IMR-90 (cell line): ENCODE measurements around the gene HBM. TPM values are rescaled to one million over a fixed set of nuclear protein-coding genes. Genes with fewer than 3 reads are reported as not detected.

Source experiments
- ATAC-seq: fragments of 200-7000 bp; cut with Tn5 transposase; 2 replicates; pipeline ENCODE4 v1.9.1; 2020; ENCODE audit warnings: low read depth, mild to moderate bottlenecking, moderate library complexity
- BruUV-seq: library from RNA; stranded (reverse); fragments of 400-500 nt; replicated peaks from 2 replicates; lab custom pipeline; 2021; lab: Mats Ljungman, UMichigan
- CTCF ChIA-PET: fragments of 300-600 bp; formaldehyde crosslinking; extraction: SDS; loops from one replicate; lab custom pipeline; 2021; ENCODE audit warnings: antibody characterized with exemption; lab: Yijun Ruan, JAX
- POLR2A ChIA-PET: fragments of 300-600 bp; sonication (Branson Sonifier 250); formaldehyde crosslinking; loops from one replicate; lab custom pipeline; 2022; ENCODE audit warnings: antibody characterized with exemption; ENCODE audit not compliant: unreplicated experiment; lab: Charles Lee
- DNase-seq: peaks from one replicate; pipeline ENCODE4 v3.0.0; 2013
- H2AFZ ChIP-seq: replicated peaks from 2 replicates; pipeline ENCODE3; 2013; ENCODE audit warnings: low read length, mild to moderate bottlenecking; ENCODE audit not compliant: poor library complexity
- H2AK5ac ChIP-seq: 2 replicates; pipeline ENCODE4 v1.6.1; 2013; ENCODE audit warnings: low read depth, low read length, inconsistent platforms
- H2AK9ac ChIP-seq: replicated peaks from 2 replicates; pipeline ENCODE3; 2013; ENCODE audit warnings: mild to moderate bottlenecking, low read depth, low read length, moderate library complexity; ENCODE audit not compliant: poor library complexity
- H2BK120ac ChIP-seq: 2 replicates; pipeline ENCODE4 v1.6.1; 2013; ENCODE audit warnings: low read depth, low read length, inconsistent platforms
- H2BK15ac ChIP-seq: 3 replicates; pipeline ENCODE4 v1.6.1; 2013; ENCODE audit warnings: low read depth, low read length, inconsistent platforms
- H2BK20ac ChIP-seq: 2 replicates; pipeline ENCODE4 v1.6.1; 2013; ENCODE audit warnings: low read depth, mild to moderate bottlenecking, inconsistent platforms, low read length, moderate library complexity
- H2BK5ac ChIP-seq: 2 replicates; pipeline ENCODE4 v1.6.1; 2013; ENCODE audit warnings: mild to moderate bottlenecking, low read depth, low read length, inconsistent platforms; ENCODE audit not compliant: poor library complexity, severe bottlenecking
- H3K14ac ChIP-seq: replicated peaks from 2 replicates; pipeline ENCODE4 v1.6.1; 2013; ENCODE audit warnings: low read depth, low read length, inconsistent platforms
- H3K18ac ChIP-seq: 2 replicates; pipeline ENCODE4 v1.6.1; 2013; ENCODE audit warnings: low read depth, low read length, control low read depth
- H3K23ac ChIP-seq: 2 replicates; pipeline ENCODE4 v1.6.1; 2013; ENCODE audit warnings: low read depth, low read length, inconsistent platforms
- H3K27ac ChIP-seq: 2 replicates; pipeline ENCODE4 v1.5.1; 2013; ENCODE audit warnings: mild to moderate bottlenecking, control low read depth, low read length; ENCODE audit not compliant: insufficient read depth
- H3K27me3 ChIP-seq: 2 replicates; pipeline ENCODE4 v1.6.1; 2013; ENCODE audit warnings: low read length; ENCODE audit not compliant: control insufficient read depth, insufficient read depth
- H3K36me3 ChIP-seq: 2 replicates; pipeline ENCODE4 v1.6.1; 2013; ENCODE audit warnings: low read length, mixed read lengths; ENCODE audit not compliant: control insufficient read depth, insufficient read depth
- H3K4ac ChIP-seq: 2 replicates; pipeline ENCODE4 v1.6.1; 2013; ENCODE audit warnings: low read depth, low read length, inconsistent platforms
- H3K4me1 ChIP-seq: 2 replicates; pipeline ENCODE4 v1.6.1; 2013; ENCODE audit warnings: low read length, mixed read lengths; ENCODE audit not compliant: control insufficient read depth, insufficient read depth
- H3K4me2 ChIP-seq: 2 replicates; pipeline ENCODE4 v1.6.1; 2013; ENCODE audit warnings: low read depth, mild to moderate bottlenecking, control low read depth, low read length, moderate library complexity
- H3K4me3 ChIP-seq: 2 replicates; pipeline ENCODE4 v1.5.1; 2013; ENCODE audit warnings: low read depth, mild to moderate bottlenecking, control low read depth, low read length, moderate library complexity; ENCODE audit not compliant: insufficient read depth
- H3K56ac ChIP-seq: 2 replicates; pipeline ENCODE4 v1.6.1; 2013; ENCODE audit warnings: low read length, inconsistent platforms; ENCODE audit not compliant: insufficient read depth; ENCODE audit errors: extremely low read depth
- H3K79me1 ChIP-seq, 2 experiments: 2 replicates each; pipeline ENCODE4 v1.6.1; 2013; ENCODE audit warnings: low read length in 2 of 2, inconsistent platforms in 1 of 2, low read depth in 1 of 2
- H3K9ac ChIP-seq: 2 replicates; pipeline ENCODE4 v1.6.1; 2013; ENCODE audit warnings: low read depth, low read length, control low read depth
- H3K9me1 ChIP-seq: 2 replicates; pipeline ENCODE4 v1.6.1; 2013; ENCODE audit warnings: low read length, inconsistent platforms; ENCODE audit not compliant: insufficient read depth
- H3K9me3 ChIP-seq: 2 replicates; pipeline ENCODE4 v1.6.1; 2013; ENCODE audit warnings: low read length; ENCODE audit not compliant: control insufficient read depth, insufficient read depth
- H4K20me1 ChIP-seq: 2 replicates; pipeline ENCODE4 v1.6.1; 2013; ENCODE audit warnings: low read length, inconsistent platforms; ENCODE audit not compliant: insufficient read depth
- H4K5ac ChIP-seq: 2 replicates; pipeline ENCODE4 v1.6.1; 2013; ENCODE audit warnings: mild to moderate bottlenecking, low read depth, low read length, control low read depth
- H4K8ac ChIP-seq, 2 experiments: 2 replicates each; pipeline ENCODE4 v1.6.1; 2013; ENCODE audit warnings: low read depth in 2 of 2, low read length in 2 of 2, control low read depth in 1 of 2, inconsistent platforms in 1 of 2
- H4K91ac ChIP-seq: 2 replicates; pipeline ENCODE4 v1.6.1; 2013; ENCODE audit warnings: low read depth, low read length, inconsistent platforms; ENCODE audit not compliant: insufficient read depth
- BHLHE40 ChIP-seq: fragments of 150-350 bp; IDR thresholded peaks from 2 replicates; pipeline ENCODE4 v1.6.1; 2016; ENCODE audit warnings: mild to moderate bottlenecking, low read depth, low read length
- CEBPB ChIP-seq: IDR thresholded peaks from 2 replicates; pipeline ENCODE4 v1.6.1; 2012; ENCODE audit warnings: low read depth, low read length, improper control_type of control experiment
- CHD1 ChIP-seq: IDR thresholded peaks from 2 replicates; pipeline ENCODE4 v1.6.1; 2012; ENCODE audit warnings: low read depth, low read length, improper control_type of control experiment
- CTCF ChIP-seq: conservative IDR thresholded peaks from 2 replicates; pipeline ENCODE4 v1.5.1; 2012; ENCODE audit warnings: mild to moderate bottlenecking, low read depth, low read length, improper control_type of control experiment
- ELK1 ChIP-seq: fragments of 150-350 bp; IDR thresholded peaks from 2 replicates; pipeline ENCODE4 v1.6.1; 2016; ENCODE audit warnings: low read depth, mild to moderate bottlenecking, low read length, moderate library complexity, borderline replicate concordance
- FOS ChIP-seq: fragments of 150-350 bp; IDR thresholded peaks from 2 replicates; pipeline ENCODE4 v1.6.1; 2016; ENCODE audit warnings: low read depth, low read length
- MAFK ChIP-seq: IDR thresholded peaks from 2 replicates; pipeline ENCODE4 v1.6.1; 2012; ENCODE audit warnings: low read depth, low read length, improper control_type of control experiment
- MAZ ChIP-seq: IDR thresholded peaks from 2 replicates; pipeline ENCODE4 v1.6.1; 2012; ENCODE audit warnings: low read depth, mild to moderate bottlenecking, low read length, improper control_type of control experiment, moderate library complexity, borderline replicate concordance
- MXI1 ChIP-seq: IDR thresholded peaks from 2 replicates; pipeline ENCODE4 v1.6.1; 2012; ENCODE audit warnings: low read depth, mild to moderate bottlenecking, low read length, moderate library complexity, borderline replicate concordance
- NFE2L2 ChIP-seq: fragments of 150-350 bp; IDR thresholded peaks from 2 replicates; pipeline ENCODE4 v1.6.1; 2016; ENCODE audit warnings: low read depth, mild to moderate bottlenecking, low read length
- POLR2A ChIP-seq: IDR thresholded peaks from 2 replicates; pipeline ENCODE4 v1.6.1; 2012; ENCODE audit warnings: mild to moderate bottlenecking, low read depth, low read length
- RAD21 ChIP-seq: IDR thresholded peaks from 2 replicates; pipeline ENCODE4 v1.6.1; 2012; ENCODE audit warnings: low read length, improper control_type of control experiment
- RCOR1 ChIP-seq: IDR thresholded peaks from 2 replicates; pipeline ENCODE4 v1.6.1; 2012; ENCODE audit warnings: mild to moderate bottlenecking, low read length, improper control_type of control experiment; ENCODE audit not compliant: insufficient replicate concordance
- RFX5 ChIP-seq: IDR thresholded peaks from 2 replicates; pipeline ENCODE4 v1.8.0; 2012; ENCODE audit warnings: low read depth, mild to moderate bottlenecking, low read length, moderate library complexity
- SMC3 ChIP-seq: fragments of 150-350 bp; IDR thresholded peaks from 2 replicates; pipeline ENCODE4 v1.6.1; 2016; ENCODE audit warnings: low read depth, mild to moderate bottlenecking, antibody characterized with exemption, low read length, moderate library complexity
- USF2 ChIP-seq: fragments of 150-350 bp; IDR thresholded peaks from 2 replicates; pipeline ENCODE4 v1.6.1; 2017; ENCODE audit warnings: mild to moderate bottlenecking, antibody characterized with exemption, low read length, low read depth
- WGBS, 2 experiments: methylation state at CpG; one replicate each; pipeline versions ENCODE4 v1.1.5 to v1.1.7; 2013; ENCODE audit warnings: missing lambda C conversion rate in 2 of 2; ENCODE audit not compliant: insufficient read length in 1 of 2; ENCODE audit errors: extremely low coverage in 2 of 2; 5-methylcytosine and 5-hydroxymethylcytosine counted together
- dilution Hi-C: fragments of 300-500 bp; cut with HindIII; formaldehyde crosslinking; loops from one replicate; pipeline ENCODE4 v1.14.3; 2018; ENCODE audit warnings: low sequenced_read_pairs; ENCODE audit not compliant: unreplicated experiment
- in situ Hi-C: fragments of 300-500 bp; cut with MboI; formaldehyde crosslinking; loops from 3 replicates; pipeline ENCODE4 v1.14.3; 2019; ENCODE audit warnings: low sequenced_read_pairs, inconsistent platforms, mixed read lengths
- intact Hi-C: fragments of 100-400 bp; cut with micrococcal nuclease; formaldehyde crosslinking; loops from 2 replicates; pipeline ENCODE4 v1.10.0; 2022
- polyA plus RNA-seq, 3 experiments: library from polyadenylated mRNA; depleted of rRNA; stranded (reverse); fragments of >200 nt; gene quantifications; 2 replicates each; pipeline ENCODE4 v1.2.3, GENCODE V29; 2012; ENCODE audit warnings: low replicate concordance in 1 of 3
- total RNA-seq: library from RNA; depleted of rRNA; stranded (reverse); fragments of >200 nt; gene quantifications from 2 replicates; pipeline ENCODE4 v1.2.3, GENCODE V29; 2012

Gene HBM
- total and polyA plus RNA-seq, 2 of the 4 experiments (the other 2 are of a cell fraction): not detected

- no peak overlapping the region for H2AK5ac ChIP-seq
- in situ Hi-C loops (no loop called here), intact Hi-C loops (no loop called here), dilution Hi-C loops (no loop called here)
- no peaks in the 10 kb centered on the region for H3K27me3 ChIP-seq
- no peak overlapping the region for H3K4me2 ChIP-seq
- no peak for ATAC-seq
- H2BK15ac ChIP-seq: no peak overlapping the region
- peaks cover 10 to 38% of the 10 kb centered on the region in 2 experiments; a peak in 3 of 4 replicates for H3K79me1 ChIP-seq
- no peak overlapping the region for H3K14ac ChIP-seq
- DNase-seq: no peak
- no peak overlapping the region for H3K27ac ChIP-seq
- H3K4me3 ChIP-seq: no peak overlapping the region
- TF ChIP-seq POLR2A: no peak
- TF ChIP-seq RCOR1: no peak
- TF ChIP-seq RAD21: no peak
- TF ChIP-seq BHLHE40: no peak
- no peak for TF ChIP-seq CEBPB
- TF ChIP-seq FOS: no peak
- TF ChIP-seq CHD1: no peak
- TF ChIP-seq USF2: no peak
- no peak for TF ChIP-seq RFX5
- no peak for TF ChIP-seq SMC3
- no peak for TF ChIP-seq MAZ
- TF ChIP-seq CTCF: no peak
- TF ChIP-seq MXI1: no peak
- no peak for TF ChIP-seq MAFK
- TF ChIP-seq ELK1: no peak
- TF ChIP-seq NFE2L2: no peak
- H3K9ac ChIP-seq: no peak overlapping the region
- H4K20me1 ChIP-seq: peaks cover 13% of the 10 kb centered on the region
- H2AFZ ChIP-seq: no peak overlapping the region
- no peak overlapping the region for H4K8ac ChIP-seq
- H2BK120ac ChIP-seq: no peak overlapping the region
- peaks cover 6% of the 10 kb centered on the region; the same call in 1 of the 2 replicates for H3K9me1 ChIP-seq
- H3K23ac ChIP-seq: no peak overlapping the region
- no peak overlapping the region for H2BK5ac ChIP-seq
- peaks cover 17% of the 10 kb centered on the region for H3K36me3 ChIP-seq
- H2BK20ac ChIP-seq: no peak overlapping the region
- no peak overlapping the region for H4K91ac ChIP-seq
- no TSS peak for BruUV-seq
- 100% methylated on average over 2 of the region's 5 CpGs; no CpG with 5 or more reads in 1 of the 2 experiments for WGBS, 2 experiments
- peaks cover 5% of the 10 kb centered on the region; the same call in 1 of the 2 replicates for H3K4me1 ChIP-seq
- POLR2A ChIA-PET: no interaction called here
- CTCF ChIA-PET: no interaction called here
- no peak overlapping the region for H2AK9ac ChIP-seq
- H3K18ac ChIP-seq: no peak overlapping the region
- H3K9me3 ChIP-seq: no peaks in the 10 kb centered on the region
- H3K4ac ChIP-seq: no peak overlapping the region
- H3K56ac ChIP-seq: no peak overlapping the region
- H4K5ac ChIP-seq: no peak overlapping the region
Measured at GRCh38 chr16:119295-119694, 46.5 kb upstream of the HBM start.
